IMR-90 (cell line): ENCODE measurements around the gene BRAF. TPM values are rescaled to one million over a fixed set of nuclear protein-coding genes. Genes with fewer than 3 reads are reported as not detected.
"Not testable (repeated sequence)": the region's sequence is repeated elsewhere in the genome, so short reads cannot be mapped to it uniquely, and the experiment has no call there.

Source experiments
- ATAC-seq: fragments of 200-7000 bp; cut with Tn5 transposase; 2 replicates; pipeline ENCODE4 v1.9.1; 2020; ENCODE audit warnings: low read depth, mild to moderate bottlenecking, moderate library complexity
- BruUV-seq: library from RNA; stranded (reverse); fragments of 400-500 nt; replicated peaks from 2 replicates; lab custom pipeline; 2021; lab: Mats Ljungman, UMichigan
- CTCF ChIA-PET: fragments of 300-600 bp; formaldehyde crosslinking; extraction: SDS; loops from one replicate; lab custom pipeline; 2021; ENCODE audit warnings: antibody characterized with exemption; lab: Yijun Ruan, JAX
- POLR2A ChIA-PET: fragments of 300-600 bp; sonication (Branson Sonifier 250); formaldehyde crosslinking; loops from one replicate; lab custom pipeline; 2022; ENCODE audit warnings: antibody characterized with exemption; ENCODE audit not compliant: unreplicated experiment; lab: Charles Lee
- DNase-seq: peaks from one replicate; pipeline ENCODE4 v3.0.0; 2013
- H2AFZ ChIP-seq: replicated peaks from 2 replicates; pipeline ENCODE3; 2013; ENCODE audit warnings: low read length, mild to moderate bottlenecking; ENCODE audit not compliant: poor library complexity
- H2AK5ac ChIP-seq: 2 replicates; pipeline ENCODE4 v1.6.1; 2013; ENCODE audit warnings: low read depth, low read length, inconsistent platforms
- H2AK9ac ChIP-seq: replicated peaks from 2 replicates; pipeline ENCODE3; 2013; ENCODE audit warnings: mild to moderate bottlenecking, low read depth, low read length, moderate library complexity; ENCODE audit not compliant: poor library complexity
- H2BK120ac ChIP-seq: 2 replicates; pipeline ENCODE4 v1.6.1; 2013; ENCODE audit warnings: low read depth, low read length, inconsistent platforms
- H2BK15ac ChIP-seq: 3 replicates; pipeline ENCODE4 v1.6.1; 2013; ENCODE audit warnings: low read depth, low read length, inconsistent platforms
- H2BK20ac ChIP-seq: 2 replicates; pipeline ENCODE4 v1.6.1; 2013; ENCODE audit warnings: low read depth, mild to moderate bottlenecking, inconsistent platforms, low read length, moderate library complexity
- H2BK5ac ChIP-seq: 2 replicates; pipeline ENCODE4 v1.6.1; 2013; ENCODE audit warnings: mild to moderate bottlenecking, low read depth, low read length, inconsistent platforms; ENCODE audit not compliant: poor library complexity, severe bottlenecking
- H3K14ac ChIP-seq: replicated peaks from 2 replicates; pipeline ENCODE4 v1.6.1; 2013; ENCODE audit warnings: low read depth, low read length, inconsistent platforms
- H3K18ac ChIP-seq: 2 replicates; pipeline ENCODE4 v1.6.1; 2013; ENCODE audit warnings: low read depth, low read length, control low read depth
- H3K23ac ChIP-seq: 2 replicates; pipeline ENCODE4 v1.6.1; 2013; ENCODE audit warnings: low read depth, low read length, inconsistent platforms
- H3K27ac ChIP-seq: 2 replicates; pipeline ENCODE4 v1.5.1; 2013; ENCODE audit warnings: mild to moderate bottlenecking, control low read depth, low read length; ENCODE audit not compliant: insufficient read depth
- H3K27me3 ChIP-seq: 2 replicates; pipeline ENCODE4 v1.6.1; 2013; ENCODE audit warnings: low read length; ENCODE audit not compliant: control insufficient read depth, insufficient read depth
- H3K36me3 ChIP-seq: 2 replicates; pipeline ENCODE4 v1.6.1; 2013; ENCODE audit warnings: low read length, mixed read lengths; ENCODE audit not compliant: control insufficient read depth, insufficient read depth
- H3K4ac ChIP-seq: 2 replicates; pipeline ENCODE4 v1.6.1; 2013; ENCODE audit warnings: low read depth, low read length, inconsistent platforms
- H3K4me1 ChIP-seq: 2 replicates; pipeline ENCODE4 v1.6.1; 2013; ENCODE audit warnings: low read length, mixed read lengths; ENCODE audit not compliant: control insufficient read depth, insufficient read depth
- H3K4me2 ChIP-seq: 2 replicates; pipeline ENCODE4 v1.6.1; 2013; ENCODE audit warnings: low read depth, mild to moderate bottlenecking, control low read depth, low read length, moderate library complexity
- H3K4me3 ChIP-seq: 2 replicates; pipeline ENCODE4 v1.5.1; 2013; ENCODE audit warnings: low read depth, mild to moderate bottlenecking, control low read depth, low read length, moderate library complexity; ENCODE audit not compliant: insufficient read depth
- H3K56ac ChIP-seq: 2 replicates; pipeline ENCODE4 v1.6.1; 2013; ENCODE audit warnings: low read length, inconsistent platforms; ENCODE audit not compliant: insufficient read depth; ENCODE audit errors: extremely low read depth
- H3K79me1 ChIP-seq, 2 experiments: 2 replicates each; pipeline ENCODE4 v1.6.1; 2013; ENCODE audit warnings: low read length in 2 of 2, inconsistent platforms in 1 of 2, low read depth in 1 of 2
- H3K9ac ChIP-seq: 2 replicates; pipeline ENCODE4 v1.6.1; 2013; ENCODE audit warnings: low read depth, low read length, control low read depth
- H3K9me1 ChIP-seq: 2 replicates; pipeline ENCODE4 v1.6.1; 2013; ENCODE audit warnings: low read length, inconsistent platforms; ENCODE audit not compliant: insufficient read depth
- H3K9me3 ChIP-seq: 2 replicates; pipeline ENCODE4 v1.6.1; 2013; ENCODE audit warnings: low read length; ENCODE audit not compliant: control insufficient read depth, insufficient read depth
- H4K20me1 ChIP-seq: 2 replicates; pipeline ENCODE4 v1.6.1; 2013; ENCODE audit warnings: low read length, inconsistent platforms; ENCODE audit not compliant: insufficient read depth
- H4K5ac ChIP-seq: 2 replicates; pipeline ENCODE4 v1.6.1; 2013; ENCODE audit warnings: mild to moderate bottlenecking, low read depth, low read length, control low read depth
- H4K8ac ChIP-seq, 2 experiments: 2 replicates each; pipeline ENCODE4 v1.6.1; 2013; ENCODE audit warnings: low read depth in 2 of 2, low read length in 2 of 2, control low read depth in 1 of 2, inconsistent platforms in 1 of 2
- H4K91ac ChIP-seq: 2 replicates; pipeline ENCODE4 v1.6.1; 2013; ENCODE audit warnings: low read depth, low read length, inconsistent platforms; ENCODE audit not compliant: insufficient read depth
- POLR2A ChIP-seq: IDR thresholded peaks from 2 replicates; pipeline ENCODE4 v1.6.1; 2012; ENCODE audit warnings: mild to moderate bottlenecking, low read depth, low read length
- WGBS, 2 experiments: methylation state at CpG; one replicate each; pipeline versions ENCODE4 v1.1.5 to v1.1.7; 2013; ENCODE audit warnings: missing lambda C conversion rate in 2 of 2; ENCODE audit not compliant: insufficient read length in 1 of 2; ENCODE audit errors: extremely low coverage in 2 of 2; 5-methylcytosine and 5-hydroxymethylcytosine counted together
- dilution Hi-C: fragments of 300-500 bp; cut with HindIII; formaldehyde crosslinking; loops from one replicate; pipeline ENCODE4 v1.14.3; 2018; ENCODE audit warnings: low sequenced_read_pairs; ENCODE audit not compliant: unreplicated experiment
- in situ Hi-C: fragments of 300-500 bp; cut with MboI; formaldehyde crosslinking; loops from 3 replicates; pipeline ENCODE4 v1.14.3; 2019; ENCODE audit warnings: low sequenced_read_pairs, inconsistent platforms, mixed read lengths
- intact Hi-C: fragments of 100-400 bp; cut with micrococcal nuclease; formaldehyde crosslinking; loops from 2 replicates; pipeline ENCODE4 v1.10.0; 2022
- polyA plus RNA-seq, 3 experiments: library from polyadenylated mRNA; depleted of rRNA; stranded (reverse); fragments of >200 nt; gene quantifications; 2 replicates each; pipeline ENCODE4 v1.2.3, GENCODE V29; 2012; ENCODE audit warnings: low replicate concordance in 1 of 3
- total RNA-seq: library from RNA; depleted of rRNA; stranded (reverse); fragments of >200 nt; gene quantifications from 2 replicates; pipeline ENCODE4 v1.2.3, GENCODE V29; 2012

The BRAF gene
- total and polyA plus RNA-seq, 2 of the 4 experiments (the other 2 are of a cell fraction): 5.7 to 12.9 TPM

DNA sequence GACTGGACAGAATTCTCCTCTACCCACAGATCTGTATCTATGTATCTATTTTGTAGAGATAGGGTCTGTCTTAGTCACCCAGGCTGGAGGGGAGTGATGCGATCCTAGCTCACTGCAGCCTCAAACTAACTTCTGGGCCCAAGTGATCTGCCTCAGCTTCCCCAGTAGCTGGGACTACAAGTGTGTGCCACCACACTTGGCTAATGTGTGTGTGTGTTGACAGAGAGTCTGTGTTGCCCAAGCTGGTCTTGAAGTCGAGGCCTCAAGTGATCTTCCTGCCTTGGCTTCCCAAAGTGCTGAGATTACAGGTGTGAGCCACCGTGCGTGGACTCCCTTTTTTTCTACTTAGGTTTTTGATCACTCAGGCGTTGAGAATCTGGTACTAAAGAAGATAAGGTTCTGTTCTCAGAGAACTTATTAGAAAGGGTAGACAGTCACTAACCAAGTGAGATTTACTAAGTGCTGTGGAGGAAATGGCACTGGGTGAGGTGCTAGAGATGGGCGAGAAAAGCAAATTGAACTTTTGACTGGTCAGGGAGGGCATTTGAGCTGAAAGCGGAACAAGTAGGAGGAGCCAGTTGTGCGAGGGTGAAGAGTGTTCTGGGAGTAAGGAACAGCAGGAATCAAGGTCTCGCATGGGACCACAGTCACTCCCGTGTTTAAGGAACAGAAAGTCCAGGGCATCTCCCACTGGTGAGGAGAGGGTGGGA, 210.2 kb downstream of the BRAF start (continued):
- TF ChIP-seq POLR2A: no peak

DNA sequence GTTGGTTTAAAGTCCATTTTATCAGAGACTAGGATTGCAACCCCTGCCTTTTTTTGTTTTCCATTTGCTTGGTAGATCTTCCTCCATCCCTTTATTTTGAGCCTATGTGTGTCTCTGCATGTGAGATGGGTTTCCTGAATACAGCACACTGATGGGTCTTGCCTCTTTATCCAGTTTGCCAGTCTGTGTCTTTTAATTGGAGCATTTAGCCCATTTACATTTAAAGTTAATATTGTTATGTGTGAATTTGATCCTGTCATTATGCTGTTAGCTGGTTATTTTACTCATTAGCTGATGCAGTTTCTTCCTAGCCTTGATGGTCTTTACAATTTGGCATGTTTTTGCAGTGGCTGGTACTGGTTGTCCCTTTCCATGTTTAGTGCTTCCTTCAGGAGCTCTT, 212.3 kb downstream of the BRAF start:
- H4K20me1 ChIP-seq, dilution Hi-C loops: not testable (repeated sequence)

DNA sequence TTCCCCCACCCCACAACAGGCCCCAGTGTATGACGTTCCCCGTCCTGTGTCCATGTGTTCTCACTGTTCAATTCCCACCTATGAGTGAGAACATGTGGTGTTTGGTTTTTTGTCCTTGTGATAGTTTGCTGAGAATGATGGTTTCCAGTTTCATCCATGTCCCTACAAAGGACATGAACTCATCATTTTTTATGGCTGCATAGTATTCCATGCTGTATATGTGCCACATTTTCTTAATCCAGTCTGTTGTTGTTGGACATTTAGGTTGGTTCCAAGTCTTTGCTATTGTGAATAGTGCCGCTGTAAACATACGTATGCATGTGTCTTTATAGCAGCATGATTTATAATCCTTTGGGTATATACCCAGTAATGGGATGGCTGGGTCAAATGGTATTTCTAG, 216.0 kb downstream of the BRAF start:
- H4K91ac ChIP-seq, H4K5ac ChIP-seq, dilution Hi-C loops, BruUV-seq, H2AK5ac ChIP-seq, H4K8ac ChIP-seq, H3K79me1 ChIP-seq, H3K27ac ChIP-seq, CTCF ChIA-PET, H2BK15ac ChIP-seq, H2AFZ ChIP-seq, H3K27me3 ChIP-seq, H3K4ac ChIP-seq, H3K56ac ChIP-seq, POLR2A ChIA-PET, H3K9me3 ChIP-seq, H3K23ac ChIP-seq, H3K4me2 ChIP-seq, intact Hi-C loops, H2AK9ac ChIP-seq, H3K14ac ChIP-seq, H2BK20ac ChIP-seq, ATAC-seq, DNase-seq, in situ Hi-C loops, H3K9ac ChIP-seq, H4K20me1 ChIP-seq, H2BK5ac ChIP-seq, H3K4me1 ChIP-seq, H3K9me1 ChIP-seq, H3K4me3 ChIP-seq, H3K18ac ChIP-seq, H2BK120ac ChIP-seq: not testable (repeated sequence)
- peaks cover 21% of the 10 kb centered on the region for H3K36me3 ChIP-seq
- no CpG with 5 or more reads among the region's 4 CpGs for WGBS, 2 experiments

More for the DNA sequence above, 212.3 kb downstream of the BRAF start:
- H3K9me3 ChIP-seq, H2BK20ac ChIP-seq, H3K36me3 ChIP-seq, H3K18ac ChIP-seq, H3K4me2 ChIP-seq, CTCF ChIA-PET, H3K14ac ChIP-seq, BruUV-seq, H2BK15ac ChIP-seq, H4K8ac ChIP-seq, H3K56ac ChIP-seq, H2BK120ac ChIP-seq, H3K4me3 ChIP-seq, H3K4me1 ChIP-seq, intact Hi-C loops, POLR2A ChIA-PET, H2BK5ac ChIP-seq, ATAC-seq, H2AK9ac ChIP-seq, H3K27me3 ChIP-seq, H3K4ac ChIP-seq, H2AK5ac ChIP-seq, H3K79me1 ChIP-seq, H3K9me1 ChIP-seq, H4K5ac ChIP-seq, in situ Hi-C loops, H3K9ac ChIP-seq, H3K23ac ChIP-seq, H4K91ac ChIP-seq, H3K27ac ChIP-seq, H2AFZ ChIP-seq, DNase-seq: not testable (repeated sequence)
